GM12891 (cell line): ENCODE data around the gene STAT5B.

Experiments
- POU2F2 ChIP-seq: IDR thresholded peaks from 2 replicates; pipeline ENCODE4 v1.6.1; 2011; ENCODE audit warnings: low read depth, mild to moderate bottlenecking, control low read depth, low read length, moderate library complexity
- SPI1 ChIP-seq: IDR thresholded peaks from 2 replicates; pipeline ENCODE4 v1.6.1; 2011; ENCODE audit warnings: low read depth, low read length, control low read depth

GRCh38 chr17:42165751-42166150 is 110.4 kb downstream of the STAT5B start:
- no peak for TF ChIP-seq POU2F2
- no peak for TF ChIP-seq SPI1
